Esophagus squamous epithelium (tissue), 5 donors: ENCODE measurements around the gene CABP4. TPM values are rescaled to one million over a fixed set of nuclear protein-coding genes. Genes with fewer than 3 reads are reported as not detected.

Experiments
- DNase-seq: peaks from one replicate; lab custom pipeline; 2025; lab: John Stamatoyannopoulos, UW
- H3K27ac ChIP-seq, 4 donors: fragments of 200-600 bp; sonication (generic); one replicate each; pipeline ENCODE4 v1.5.1; 2016 to 2019; ENCODE audit warnings: mild to moderate bottlenecking in 1 of 4
- H3K27me3 ChIP-seq, 4 donors: fragments of 200-600 bp; sonication (generic); 1 replicate in 3 of 4; 2 replicates in 1 of 4; pipeline versions ENCODE4 v1.5.1 to v1.6.0; 2017 to 2021; ENCODE audit warnings: antibody characterized with exemption in 1 of 4
- H3K36me3 ChIP-seq, 3 donors: fragments of 200-600 bp; sonication (generic); one replicate each; pipeline ENCODE4 v1.5.1; 2016 to 2019
- H3K4me1 ChIP-seq, 3 donors: fragments of 200-600 bp; sonication (generic); one replicate each; pipeline ENCODE4 v1.5.1; 2017 to 2019
- H3K4me3 ChIP-seq, 4 donors: fragments of 200-600 bp; sonication (generic); 1 replicate in 3 of 4; 2 replicates in 1 of 4; pipeline ENCODE4 v1.5.1; 2016 to 2019; ENCODE audit warnings: mild to moderate bottlenecking in 2 of 4, moderate library complexity in 1 of 4
- H3K9me3 ChIP-seq, 3 donors: fragments of 200-600 bp; sonication (generic); one replicate each; pipeline ENCODE4 v1.5.1; 2016 to 2019
- POLR2A ChIP-seq, 4 donors: fragments of 450-650 bp; IDR thresholded peaks; one replicate each; pipeline ENCODE4 v1.6.1; 2017; ENCODE audit warnings: antibody characterized with exemption in 4 of 4, mild to moderate bottlenecking in 4 of 4, moderate library complexity in 3 of 4
- WGBS, 2 donors: methylation state at CpG; one replicate each; pipeline ENCODE4 v1.1.5; 2018; 5-methylcytosine and 5-hydroxymethylcytosine counted together
- intact Hi-C: fragments of 100-400 bp; cut with DNase I; formaldehyde crosslinking; loops from one replicate; pipeline ENCODE4 v1.15.0; 2022
- total RNA-seq, 4 donors: library from RNA; depleted of rRNA; stranded (reverse); fragments of >200 nt; gene quantifications; one replicate each; pipeline ENCODE4 v1.1.0, GENCODE V29; 2016
- TF ChIP-seq, protein P1 (sequence below), 6 experiments: fragments of 450-650 bp in 4 of 6; fragments of 200-600 bp in 2 of 6; sonication (generic) in 2 of 6; IDR thresholded peaks; one replicate each; pipeline ENCODE4 v1.5.1; 2016 to 2019; ENCODE audit warnings: antibody characterized with exemption in 6 of 6, mild to moderate bottlenecking in 4 of 6, moderate library complexity in 4 of 6
- donor health status: DM: yes; HTN: yes; CAD: no.

The CABP4 gene
- total RNA-seq, 4 donors from 2014 or later = 0.38 TPM; not detected in 3

GRCh38 chr11:67428052-67429001 lies 26.8 kb upstream of the CABP4 start, which contains the start of gene RPS6KB2:
Gene RPS6KB2 (plus strand): TSS chr11:67428494. CDS start chr11:67428546, 52 bp downstream.
- Histone ChIP-seq H3K27ac (peak within 1 kb of the TSS; percentile 93 to 97 (median 95)), H3K4me1 (peaks cover 17 to 52% (median 22%) of the 10 kb centered on the region in 3 donors), H3K9me3 (no peaks in the 10 kb centered on the region), H3K4me3 (peak within 1 kb of the TSS; percentile 85 to 96 (median 90)), H3K36me3 (peaks cover 19 to 38% (median 19%) of the 10 kb centered on the region in 3 donors), H3K27me3 (no peaks in the 10 kb centered on the region)
- WGBS, 2 donors = 0% methylated on average over 7 to 33 of the region's 68 CpGs
- peak in 3 of 4 donors; percentile 95 to 96 (median 95) for TF ChIP-seq POLR2A (IDR thresholded peaks at IDR 0.05)
- TF ChIP-seq, protein P1, sequence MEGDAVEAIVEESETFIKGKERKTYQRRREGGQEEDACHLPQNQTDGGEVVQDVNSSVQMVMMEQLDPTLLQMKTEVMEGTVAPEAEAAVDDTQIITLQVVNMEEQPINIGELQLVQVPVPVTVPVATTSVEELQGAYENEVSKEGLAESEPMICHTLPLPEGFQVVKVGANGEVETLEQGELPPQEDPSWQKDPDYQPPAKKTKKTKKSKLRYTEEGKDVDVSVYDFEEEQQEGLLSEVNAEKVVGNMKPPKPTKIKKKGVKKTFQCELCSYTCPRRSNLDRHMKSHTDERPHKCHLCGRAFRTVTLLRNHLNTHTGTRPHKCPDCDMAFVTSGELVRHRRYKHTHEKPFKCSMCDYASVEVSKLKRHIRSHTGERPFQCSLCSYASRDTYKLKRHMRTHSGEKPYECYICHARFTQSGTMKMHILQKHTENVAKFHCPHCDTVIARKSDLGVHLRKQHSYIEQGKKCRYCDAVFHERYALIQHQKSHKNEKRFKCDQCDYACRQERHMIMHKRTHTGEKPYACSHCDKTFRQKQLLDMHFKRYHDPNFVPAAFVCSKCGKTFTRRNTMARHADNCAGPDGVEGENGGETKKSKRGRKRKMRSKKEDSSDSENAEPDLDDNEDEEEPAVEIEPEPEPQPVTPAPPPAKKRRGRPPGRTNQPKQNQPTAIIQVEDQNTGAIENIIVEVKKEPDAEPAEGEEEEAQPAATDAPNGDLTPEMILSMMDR (IDR thresholded peaks at IDR 0.05) = peak in 2 of 6 experiments; percentile 6 to 50
- DNase-seq = peak; percentile 94
- intact Hi-C loops = no loop called here

DNA sequence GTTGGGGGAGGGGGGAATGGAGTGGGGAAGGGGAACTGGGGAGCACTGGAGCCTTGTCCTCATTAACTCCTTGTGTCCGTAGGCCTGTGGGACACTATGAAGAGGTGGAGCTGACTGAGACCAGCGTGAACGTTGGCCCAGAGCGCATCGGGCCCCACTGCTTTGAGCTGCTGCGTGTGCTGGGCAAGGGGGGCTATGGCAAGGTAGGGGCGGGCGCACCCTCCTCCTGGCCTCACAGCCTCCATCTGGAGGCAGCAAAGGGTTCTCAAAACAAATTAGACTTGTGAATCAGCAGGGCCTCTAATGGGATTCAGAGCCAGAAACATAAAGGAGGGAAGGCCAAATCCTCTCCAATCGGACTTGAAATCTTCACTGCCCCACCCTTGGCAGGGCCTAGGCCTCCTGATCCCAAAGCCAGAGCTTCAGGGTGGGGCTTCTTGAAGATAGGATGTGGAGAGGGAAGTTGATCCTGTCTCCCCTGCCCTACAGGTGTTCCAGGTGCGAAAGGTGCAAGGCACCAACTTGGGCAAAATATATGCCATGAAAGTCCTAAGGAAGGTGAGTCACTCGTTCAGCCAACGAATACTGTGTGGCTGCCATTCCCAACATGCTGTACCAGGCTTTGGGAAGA lies 26.0 kb upstream of the CABP4 start:
- no peak for DNase-seq
- Histone ChIP-seq H3K9me3 (no peaks in the 10 kb centered on the region), H3K27me3 (no peaks in the 10 kb centered on the region), H3K4me1 (peaks cover 22 to 56% (median 24%) of the 10 kb centered on the region in 3 donors), H3K4me3 (peak overlapping the region; percentile 85 to 96 (median 90)), H3K27ac (peak overlapping the region; percentile 93 to 97 (median 95)), H3K36me3 (peaks cover 27 to 46% (median 27%) of the 10 kb centered on the region in 3 donors)
- TF ChIP-seq POLR2A (IDR thresholded peaks at IDR 0.05) = peak in 1 of 4 donors; percentile 24
- TF ChIP-seq, protein P1 (IDR thresholded peaks at IDR 0.05) = no peak
- intact Hi-C loops = no loop called here
- 22 to 47% methylated on average over 2 to 9 of the region's 12 CpGs for WGBS, 2 donors

DNA sequence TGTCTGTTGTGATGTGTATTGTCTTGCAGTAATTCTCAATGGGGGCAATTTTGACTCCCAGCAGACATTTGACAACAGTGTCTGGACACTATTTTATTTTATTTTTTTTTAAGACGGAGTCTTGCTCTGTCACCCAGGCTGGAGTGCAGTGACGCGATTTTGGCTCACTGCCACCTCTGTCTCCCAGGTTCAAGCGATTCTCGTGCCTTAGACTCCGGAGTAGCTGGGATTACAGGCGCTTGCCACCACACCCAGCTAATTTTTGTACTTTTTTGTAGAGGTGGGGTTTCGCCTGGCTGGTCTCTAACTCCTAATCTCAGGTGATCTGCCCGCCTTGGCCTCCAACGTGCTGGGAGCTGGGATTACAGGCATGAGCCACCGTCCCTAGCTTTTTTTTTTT lies 25.4 kb upstream of the CABP4 start:
- Histone ChIP-seq H3K4me1 (peaks cover 24 to 62% (median 28%) of the 10 kb centered on the region in 3 donors), H3K4me3 (peak overlapping the region in 3 of 4 donors; percentile 85 to 95 (median 86)), H3K27ac (peak overlapping the region; percentile 93 to 97 (median 95)), H3K9me3 (no peaks in the 10 kb centered on the region), H3K27me3 (no peaks in the 10 kb centered on the region), H3K36me3 (peaks cover 33 to 51% (median 33%) of the 10 kb centered on the region in 3 donors)
- WGBS, 2 donors = 37 to 43% methylated on average over 9 to 11 of the region's 11 CpGs
- TF ChIP-seq POLR2A (IDR thresholded peaks at IDR 0.05) = no peak
- TF ChIP-seq, protein P1 (IDR thresholded peaks at IDR 0.05) = no peak
- DNase-seq = no peak
- intact Hi-C loops = no loop called here

- no peak for DNase-seq
- H3K9me3 ChIP-seq = no peaks in the 10 kb centered on the region
- H3K36me3 ChIP-seq = peaks cover 34 to 69% (median 44%) of the 10 kb centered on the region in 3 donors
- TF ChIP-seq, protein P1 (IDR thresholded peaks at IDR 0.05) = no peak
- TF ChIP-seq POLR2A (IDR thresholded peaks at IDR 0.05) = no peak
- H3K27ac ChIP-seq = no peak overlapping the region
- intact Hi-C loops = no loop called here
- no peaks in the 10 kb centered on the region for H3K27me3 ChIP-seq
- no peak overlapping the region for H3K4me3 ChIP-seq
- H3K4me1 ChIP-seq = peaks cover 39 to 81% (median 42%) of the 10 kb centered on the region in 3 donors
- 85 to 89% methylated on average over 20 of the region's 24 CpGs for WGBS, 2 donors
Observed at GRCh38 chr11:67431346-67432249, 23.6 kb upstream of the CABP4 start.
